DND-41 (cell line): ENCODE measurements around the gene MUC22.

Experiments
- ATAC-seq: fragments of 200-7000 bp; cut with Tn5 transposase; 3 replicates; pipeline ENCODE4 v1.9.1; 2021; ENCODE audit warnings: low read depth; ENCODE audit not compliant: insufficient read depth
- DNase-seq: peaks from one replicate; pipeline ENCODE4 v3.0.0-alpha.2; 2020
- H2AFZ ChIP-seq: 2 replicates; pipeline ENCODE4 v1.6.0; 2012; ENCODE audit warnings: low read depth, low read length
- H3K27ac ChIP-seq: 2 replicates; pipeline ENCODE4 v1.5.1; 2012; ENCODE audit warnings: low read length, inconsistent platforms
- H3K27me3 ChIP-seq: fragments of 200-600 bp; sonication (generic); 2 replicates; pipeline ENCODE4 v1.6.0; 2012; ENCODE audit warnings: low read length, mild to moderate bottlenecking, inconsistent platforms; ENCODE audit not compliant: insufficient read depth, poor library complexity
- H3K36me3 ChIP-seq: 2 replicates; pipeline ENCODE4 v1.5.1; 2012; ENCODE audit warnings: low read length, inconsistent platforms; ENCODE audit not compliant: insufficient read depth
- H3K4me1 ChIP-seq: 2 replicates; pipeline ENCODE4 v1.5.1; 2012; ENCODE audit warnings: mild to moderate bottlenecking, low read length; ENCODE audit not compliant: insufficient read depth
- H3K4me2 ChIP-seq: 2 replicates; pipeline ENCODE4 v1.6.0; 2012; ENCODE audit warnings: mild to moderate bottlenecking, moderate library complexity, low read length, inconsistent platforms; ENCODE audit not compliant: insufficient read depth
- H3K4me3 ChIP-seq, 2 experiments: fragments of 200-600 bp in 1 of 2; shearing (Covaris generic) in 1 of 2; 2 replicates each; pipeline ENCODE4 v1.5.1; 2012 to 2016; ENCODE audit warnings: inconsistent platforms in 2 of 2, low read length in 2 of 2, mild to moderate bottlenecking in 2 of 2, low read depth in 1 of 2, moderate library complexity in 1 of 2
- H3K79me2 ChIP-seq: 2 replicates; pipeline ENCODE4 v1.6.0; 2012; ENCODE audit warnings: low read length, inconsistent platforms; ENCODE audit not compliant: insufficient read depth
- H3K9ac ChIP-seq: 2 replicates; pipeline ENCODE4 v1.6.0; 2012; ENCODE audit warnings: low read depth, mild to moderate bottlenecking, inconsistent platforms, low read length, moderate library complexity
- H3K9me3 ChIP-seq: 2 replicates; pipeline ENCODE4 v1.5.1; 2012; ENCODE audit warnings: low read length, moderate library complexity, mild to moderate bottlenecking, inconsistent platforms; ENCODE audit not compliant: insufficient read depth, severe bottlenecking
- H4K20me1 ChIP-seq: 2 replicates; pipeline ENCODE4 v1.6.0; 2012; ENCODE audit warnings: low read length; ENCODE audit not compliant: insufficient read depth
- EZH2 ChIP-seq: IDR thresholded peaks from 3 replicates; pipeline ENCODE4 v1.6.1; 2012; ENCODE audit warnings: borderline replicate concordance, low read depth, mild to moderate bottlenecking, moderate library complexity, low read length, inconsistent platforms; ENCODE audit not compliant: severe bottlenecking
- TF ChIP-seq, protein P1 (sequence below): IDR thresholded peaks from 2 replicates; pipeline ENCODE4 v1.5.1; 2012; ENCODE audit warnings: borderline replicate concordance, low read length, moderate library complexity, mild to moderate bottlenecking; ENCODE audit not compliant: poor library complexity, severe bottlenecking; ENCODE audit errors: extremely low read depth

The MUC22 gene

GRCh38 chr6:31053873-31054272 is 43.6 kb downstream of the MUC22 start:
- ATAC-seq (no peak), DNase-seq (peak; percentile 9)
- no peaks in the 10 kb centered on the region for H3K79me2 ChIP-seq
- H3K4me1 ChIP-seq: no peaks in the 10 kb centered on the region
- peaks cover 39% of the 10 kb centered on the region for H3K27me3 ChIP-seq
- no peak overlapping the region for H3K4me2 ChIP-seq
- H3K27ac ChIP-seq: no peak overlapping the region
- TF ChIP-seq, protein P1, sequence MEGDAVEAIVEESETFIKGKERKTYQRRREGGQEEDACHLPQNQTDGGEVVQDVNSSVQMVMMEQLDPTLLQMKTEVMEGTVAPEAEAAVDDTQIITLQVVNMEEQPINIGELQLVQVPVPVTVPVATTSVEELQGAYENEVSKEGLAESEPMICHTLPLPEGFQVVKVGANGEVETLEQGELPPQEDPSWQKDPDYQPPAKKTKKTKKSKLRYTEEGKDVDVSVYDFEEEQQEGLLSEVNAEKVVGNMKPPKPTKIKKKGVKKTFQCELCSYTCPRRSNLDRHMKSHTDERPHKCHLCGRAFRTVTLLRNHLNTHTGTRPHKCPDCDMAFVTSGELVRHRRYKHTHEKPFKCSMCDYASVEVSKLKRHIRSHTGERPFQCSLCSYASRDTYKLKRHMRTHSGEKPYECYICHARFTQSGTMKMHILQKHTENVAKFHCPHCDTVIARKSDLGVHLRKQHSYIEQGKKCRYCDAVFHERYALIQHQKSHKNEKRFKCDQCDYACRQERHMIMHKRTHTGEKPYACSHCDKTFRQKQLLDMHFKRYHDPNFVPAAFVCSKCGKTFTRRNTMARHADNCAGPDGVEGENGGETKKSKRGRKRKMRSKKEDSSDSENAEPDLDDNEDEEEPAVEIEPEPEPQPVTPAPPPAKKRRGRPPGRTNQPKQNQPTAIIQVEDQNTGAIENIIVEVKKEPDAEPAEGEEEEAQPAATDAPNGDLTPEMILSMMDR: no peak
- TF ChIP-seq EZH2: no peak
- H3K9ac ChIP-seq: no peak overlapping the region
- no peaks in the 10 kb centered on the region for H3K9me3 ChIP-seq
- no peaks in the 10 kb centered on the region for H4K20me1 ChIP-seq
- H3K4me3 ChIP-seq: no peak overlapping the region
- H2AFZ ChIP-seq: no peak overlapping the region
- no peaks in the 10 kb centered on the region for H3K36me3 ChIP-seq

- no peak overlapping the region for H3K27ac ChIP-seq
- DNase-seq: no peak
- H3K36me3 ChIP-seq: no peaks in the 10 kb centered on the region
- no peak overlapping the region for H3K9ac ChIP-seq
- no peaks in the 10 kb centered on the region for H3K79me2 ChIP-seq
- H4K20me1 ChIP-seq: no peaks in the 10 kb centered on the region
- no peak overlapping the region for H3K4me3 ChIP-seq
- ATAC-seq: no peak
- H3K4me1 ChIP-seq: no peaks in the 10 kb centered on the region
- no peak overlapping the region for H2AFZ ChIP-seq
- H3K9me3 ChIP-seq: no peaks in the 10 kb centered on the region
- no peak overlapping the region for H3K4me2 ChIP-seq
- peaks cover 33% of the 10 kb centered on the region for H3K27me3 ChIP-seq
- TF ChIP-seq, protein P1: no peak
- TF ChIP-seq EZH2: no peak
These were observed 45.2 kb downstream of the MUC22 start for GRCh38 chr6:31055441-31055840.

DNA sequence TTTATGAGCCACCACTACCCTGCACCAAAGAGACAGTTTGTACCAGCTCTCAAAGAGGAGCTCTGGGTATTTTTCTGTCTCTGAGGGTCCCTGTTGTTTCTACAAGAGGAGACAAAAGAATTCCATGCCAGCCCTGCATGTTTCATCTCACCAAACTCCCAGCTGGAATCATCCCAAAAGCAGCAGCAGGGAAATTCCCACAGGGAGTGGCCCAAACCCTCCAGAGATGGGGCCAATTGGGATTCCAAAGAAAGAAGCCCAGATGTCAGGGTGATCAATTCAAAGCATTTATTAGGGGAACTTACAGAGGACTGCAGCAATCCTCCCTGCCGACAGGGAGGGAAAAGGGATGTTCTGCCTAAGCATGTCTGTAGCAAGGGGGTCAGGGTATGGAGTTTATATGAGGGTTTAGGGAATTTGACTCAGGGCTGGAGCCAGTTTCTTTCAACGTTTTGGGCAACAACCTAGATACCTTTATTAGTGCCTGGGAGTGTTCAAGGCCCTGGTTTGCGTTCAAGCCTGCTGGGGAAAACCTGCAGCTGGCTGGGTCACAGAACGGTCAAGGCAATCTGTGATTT is 47.2 kb downstream of the MUC22 start:
- no peak overlapping the region for H3K4me3 ChIP-seq
- TF ChIP-seq, protein P1: no peak
- no peak for TF ChIP-seq EZH2
- H3K36me3 ChIP-seq: no peaks in the 10 kb centered on the region
- no peak overlapping the region for H3K9ac ChIP-seq
- no peak overlapping the region for H3K4me2 ChIP-seq
- H3K9me3 ChIP-seq: no peaks in the 10 kb centered on the region
- no peaks in the 10 kb centered on the region for H4K20me1 ChIP-seq
- H3K27ac ChIP-seq: no peak overlapping the region
- H2AFZ ChIP-seq: no peak overlapping the region
- no peaks in the 10 kb centered on the region for H3K4me1 ChIP-seq
- DNase-seq: no peak
- no peak for ATAC-seq
- H3K79me2 ChIP-seq: no peaks in the 10 kb centered on the region
- peaks cover 37% of the 10 kb centered on the region for H3K27me3 ChIP-seq
